GM18499 (cell line): Measurements from ENCODE around the gene DCAF6.
A peak's percentile ranks its signal among the peaks of the same experiment; 100 is the strongest.
"Not testable (repeated sequence)": the region's sequence is repeated elsewhere in the genome, so short reads cannot be mapped to it uniquely, and the experiment has no call there.

ENCODE experiments used
- ATAC-seq: cut with Tn5 transposase; IDR thresholded peaks from one replicate; pipeline ENCODE4 v1.9.1; 2021; ENCODE audit warnings: moderate number of reproducible peaks; ENCODE audit not compliant: insufficient read depth, unreplicated experiment

Gene DCAF6

GRCh38 chr1:167936068-167936929, at the start of gene DCAF6:
TSS of gene DCAF6 (plus strand) at chr1:167936683. CDS start at chr1:167936912, 229 bp downstream.
- ATAC-seq, result peak; percentile 78

GRCh38 chr1:167887187-167887586, 49.3 kb upstream of the DCAF6 start:
- not testable (repeated sequence) for ATAC-seq

DNA sequence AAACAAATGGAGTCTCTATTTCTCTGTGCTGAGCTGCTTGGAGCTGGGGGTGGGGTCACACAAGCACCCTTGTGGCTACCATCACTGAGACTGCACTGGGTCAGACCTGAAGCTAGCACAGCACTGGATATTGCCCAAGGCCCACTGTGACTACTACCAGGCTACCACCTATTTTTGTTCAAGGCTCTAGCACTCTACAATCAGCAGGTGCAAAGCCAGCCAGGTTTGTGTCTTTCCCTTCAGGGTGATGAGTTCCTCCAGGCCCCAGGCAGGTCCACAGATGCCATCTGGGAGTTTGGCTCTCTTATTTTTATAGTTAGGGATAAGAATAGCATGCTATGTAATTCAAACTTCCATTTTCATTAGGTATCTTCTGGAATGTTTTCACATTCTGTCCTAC, 46.1 kb upstream of the DCAF6 start:
- no peak for ATAC-seq

- no peak for ATAC-seq
Measured at GRCh38 chr1:167893798-167894197, 42.7 kb upstream of the DCAF6 start.

DNA sequence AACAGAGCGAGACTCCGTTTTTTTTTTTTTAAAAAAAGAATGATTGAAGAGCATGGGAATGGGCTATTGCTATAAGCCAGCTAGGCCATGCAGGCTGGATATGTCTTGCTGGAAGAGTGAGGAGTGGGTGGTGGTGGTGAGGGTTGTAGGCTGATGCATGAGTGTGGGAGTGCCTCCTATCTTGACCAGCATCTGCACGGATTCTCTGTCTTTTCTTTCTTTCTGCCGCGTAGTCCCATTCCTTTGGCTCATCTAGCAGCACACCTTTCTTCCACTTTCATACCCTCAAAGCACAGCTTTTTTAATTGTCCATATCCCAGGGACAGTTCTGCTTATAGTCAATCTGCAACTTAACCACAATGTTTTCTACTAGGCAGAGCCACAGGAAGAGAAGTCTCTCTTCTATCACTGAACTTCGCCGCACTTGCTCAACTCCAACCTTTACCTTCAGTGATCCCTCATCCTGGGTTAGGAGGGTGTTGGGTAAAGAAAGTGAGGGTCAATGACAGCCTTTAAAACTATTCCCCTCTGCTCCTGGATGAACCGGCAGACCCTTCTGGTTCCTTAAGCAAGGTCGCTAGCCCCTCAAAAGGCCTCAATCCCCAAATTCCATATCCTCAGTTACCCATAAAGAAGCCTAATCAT, 37.8 kb upstream of the DCAF6 start:
- ATAC-seq, result no peak

GRCh38 chr1:167899253-167899681, 37.2 kb upstream of the DCAF6 start:
- peak; percentile 67 for ATAC-seq

GRCh38 chr1:167900907-167901306, 35.6 kb upstream of the DCAF6 start:
- no peak for ATAC-seq

- ATAC-seq, result no peak
Measured at GRCh38 chr1:167904652-167905130, 31.8 kb upstream of the DCAF6 start.

DNA sequence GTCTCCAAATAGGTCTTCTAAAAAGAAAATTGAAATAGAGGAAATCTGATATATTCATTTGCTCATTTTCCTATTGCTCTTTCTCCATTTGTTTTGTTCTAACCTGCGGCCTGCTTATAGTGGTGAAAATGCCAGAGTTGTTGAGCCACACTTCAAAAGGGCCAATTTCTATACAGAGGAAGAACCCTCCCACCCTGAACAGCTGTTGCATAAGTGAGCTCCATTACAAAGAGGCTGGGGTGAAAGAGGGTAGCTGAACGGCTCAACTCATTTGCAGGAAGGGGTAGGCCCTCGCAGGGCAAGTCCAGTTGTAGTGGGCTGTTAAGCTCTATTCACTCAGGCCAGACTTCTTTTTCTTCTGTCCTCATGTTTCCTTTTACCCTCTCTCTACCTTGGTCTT, 31.3 kb upstream of the DCAF6 start:
- no peak for ATAC-seq

DNA sequence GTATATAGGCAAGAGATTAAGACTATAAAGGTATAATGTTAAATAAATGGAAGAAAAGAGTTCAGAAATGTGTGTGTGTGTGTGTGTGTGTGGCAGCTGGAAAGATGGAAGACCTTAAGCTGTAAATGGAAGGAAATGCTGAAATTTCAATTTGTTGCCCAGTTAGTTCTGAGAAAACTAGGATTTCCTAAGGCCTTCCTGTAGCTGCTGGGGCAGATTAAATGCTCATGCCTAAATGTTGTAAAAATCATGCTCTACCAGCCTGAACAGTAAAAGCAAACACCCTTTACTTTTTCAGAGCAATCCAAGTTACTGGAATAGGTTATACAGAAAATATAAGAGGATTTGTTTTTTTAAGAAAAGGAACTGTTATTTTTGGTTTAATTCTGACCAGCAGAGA, 30.8 kb upstream of the DCAF6 start:
- ATAC-seq, result no peak

DNA sequence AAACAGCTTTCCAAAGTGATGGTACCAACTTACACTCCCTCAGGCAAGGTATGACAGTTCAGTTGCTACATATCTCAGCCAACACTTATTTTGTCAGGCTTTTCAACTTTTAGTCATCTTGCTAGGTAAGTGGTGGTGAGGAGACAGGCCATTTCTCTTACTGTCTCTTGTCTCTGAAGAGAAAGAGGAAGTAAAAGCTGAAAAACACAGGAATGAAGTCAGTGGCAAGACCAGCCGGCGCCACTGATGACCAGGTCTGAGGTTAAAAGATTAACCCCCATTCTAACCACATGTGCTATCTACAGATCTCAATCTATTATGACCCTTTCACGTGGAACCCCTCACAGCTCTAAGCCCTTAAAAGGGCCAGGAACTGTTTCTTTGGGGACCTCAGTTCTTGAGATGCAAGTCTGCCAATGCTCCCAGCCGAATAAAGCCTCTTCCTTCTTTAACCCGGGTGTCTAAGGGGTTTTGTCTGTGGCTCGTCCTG, 26.7 kb upstream of the DCAF6 start:
- no peak for ATAC-seq

- ATAC-seq, result no peak
Measured at GRCh38 chr1:167910530-167910929, 26.0 kb upstream of the DCAF6 start.

GRCh38 chr1:167911413-167911812, 25.1 kb upstream of the DCAF6 start:
- ATAC-seq, result no peak

DNA sequence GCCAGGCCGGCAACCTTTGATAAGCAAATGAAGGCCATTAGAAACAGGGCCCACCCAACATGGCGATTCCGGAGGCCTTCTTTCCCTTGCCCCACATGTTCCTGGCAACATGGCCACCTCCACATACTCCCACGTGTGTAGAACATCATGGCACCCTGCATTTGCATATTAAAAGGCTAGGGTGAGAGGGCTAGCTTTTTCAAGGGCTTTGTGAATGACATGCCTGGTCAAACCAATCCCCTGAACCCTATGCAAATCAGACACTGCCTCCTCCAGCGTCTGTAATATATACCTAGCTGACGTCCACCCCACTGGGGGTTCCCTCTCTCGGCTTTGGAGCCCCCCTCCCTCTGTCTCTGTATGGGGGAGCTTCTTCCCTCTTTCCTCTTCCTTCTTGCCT, 24.2 kb upstream of the DCAF6 start:
- no peak for ATAC-seq

- no peak for ATAC-seq
Measured at GRCh38 chr1:167913895-167914496, 22.5 kb upstream of the DCAF6 start, which contains the start of gene ADCY10. TSS of gene ADCY10 (minus strand) at chr1:167914134. CDS start at chr1:167905140, 8,994 bp downstream.

- ATAC-seq, result no peak
Measured at GRCh38 chr1:167915569-167915968, 20.9 kb upstream of the DCAF6 start.

GRCh38 chr1:167916766-167917511, 19.5 kb upstream of the DCAF6 start:
- no peak for ATAC-seq

DNA sequence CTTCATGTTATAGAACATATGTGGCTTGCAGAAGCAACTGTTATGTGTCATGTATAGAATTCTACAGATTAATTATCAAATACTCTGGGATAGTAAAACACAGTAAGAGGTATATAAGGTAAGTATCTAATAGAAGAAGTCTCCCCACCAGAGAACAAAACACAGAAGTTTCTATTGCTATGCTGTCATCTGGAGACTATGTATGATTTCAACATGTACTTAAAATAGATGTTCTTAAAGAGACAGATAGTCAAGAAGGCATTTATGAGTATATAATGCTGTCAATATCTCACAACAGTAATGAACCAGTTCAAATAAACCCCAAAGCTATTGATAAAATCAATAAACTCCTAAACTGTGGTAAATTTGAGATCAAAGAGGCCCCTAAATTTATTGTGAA, 14.5 kb upstream of the DCAF6 start:
- ATAC-seq, result no peak

- no peak for ATAC-seq
Measured at GRCh38 chr1:167922611-167923074, 13.8 kb upstream of the DCAF6 start.
